B cell (primary cell): ENCODE measurements around the gene ALDH1A1.

Source experiments
- EZH2 ChIP-seq: IDR thresholded peaks from 2 replicates; pipeline ENCODE4 v1.6.1; 2012; ENCODE audit warnings: borderline replicate concordance, low read depth, mild to moderate bottlenecking, moderate library complexity, low read length; ENCODE audit not compliant: insufficient read depth, poor library complexity, severe bottlenecking
- TF ChIP-seq, protein P1 (sequence below): fragments of 200-600 bp; IDR thresholded peaks from one replicate; pipeline ENCODE4 v1.8.0; 2022; ENCODE audit warnings: antibody characterized with exemption, mild to moderate bottlenecking

DNA sequence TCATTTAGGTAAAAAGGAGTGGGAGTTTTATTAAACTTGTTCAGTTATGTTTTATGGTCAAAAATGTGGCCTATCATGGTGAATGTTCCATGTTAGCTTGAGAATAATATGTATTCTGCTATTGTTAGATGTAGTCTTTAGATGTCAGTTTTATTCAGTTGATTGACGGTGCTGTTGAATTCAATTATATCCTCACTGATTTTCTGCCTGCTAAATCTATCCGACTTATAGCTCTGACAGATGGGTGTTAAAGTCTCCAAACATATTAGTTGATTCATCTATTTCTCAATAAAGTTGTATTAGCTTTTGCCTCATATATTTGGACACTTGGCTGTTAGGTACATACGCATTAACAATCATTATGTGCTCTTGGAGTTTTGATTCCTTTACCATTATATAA, 49.0 kb upstream of the ALDH1A1 start:
- TF ChIP-seq, protein P1, sequence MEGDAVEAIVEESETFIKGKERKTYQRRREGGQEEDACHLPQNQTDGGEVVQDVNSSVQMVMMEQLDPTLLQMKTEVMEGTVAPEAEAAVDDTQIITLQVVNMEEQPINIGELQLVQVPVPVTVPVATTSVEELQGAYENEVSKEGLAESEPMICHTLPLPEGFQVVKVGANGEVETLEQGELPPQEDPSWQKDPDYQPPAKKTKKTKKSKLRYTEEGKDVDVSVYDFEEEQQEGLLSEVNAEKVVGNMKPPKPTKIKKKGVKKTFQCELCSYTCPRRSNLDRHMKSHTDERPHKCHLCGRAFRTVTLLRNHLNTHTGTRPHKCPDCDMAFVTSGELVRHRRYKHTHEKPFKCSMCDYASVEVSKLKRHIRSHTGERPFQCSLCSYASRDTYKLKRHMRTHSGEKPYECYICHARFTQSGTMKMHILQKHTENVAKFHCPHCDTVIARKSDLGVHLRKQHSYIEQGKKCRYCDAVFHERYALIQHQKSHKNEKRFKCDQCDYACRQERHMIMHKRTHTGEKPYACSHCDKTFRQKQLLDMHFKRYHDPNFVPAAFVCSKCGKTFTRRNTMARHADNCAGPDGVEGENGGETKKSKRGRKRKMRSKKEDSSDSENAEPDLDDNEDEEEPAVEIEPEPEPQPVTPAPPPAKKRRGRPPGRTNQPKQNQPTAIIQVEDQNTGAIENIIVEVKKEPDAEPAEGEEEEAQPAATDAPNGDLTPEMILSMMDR, result no peak
- TF ChIP-seq EZH2, result no peak
